Ascending aorta (tissue), 2 donors: Measurements from ENCODE around the gene CHADL. TPM values are rescaled to one million over a fixed set of nuclear protein-coding genes. Genes with fewer than 3 reads are reported as not detected.

ENCODE experiments used
- DNase-seq, 2 donors: peaks; one replicate each; pipeline ENCODE4 v3.0.0-alpha.2; 2019; ENCODE audit warnings: low spot score in 2 of 2
- H3K27ac ChIP-seq, 2 donors: fragments of 200-600 bp; sonication (generic); one replicate each; pipeline ENCODE4 v1.5.1; 2016 to 2017; ENCODE audit warnings: mild to moderate bottlenecking in 1 of 2
- H3K27me3 ChIP-seq: fragments of 200-600 bp; sonication (generic); one replicate; pipeline ENCODE4 v1.5.1; 2017
- H3K36me3 ChIP-seq, 2 donors: fragments of 200-600 bp; sonication (generic); one replicate each; pipeline ENCODE4 v1.5.1; 2016
- H3K4me1 ChIP-seq, 2 donors: fragments of 200-600 bp; sonication (generic); one replicate each; pipeline ENCODE4 v1.5.1; 2016 to 2017; ENCODE audit warnings: mild to moderate bottlenecking in 1 of 2
- H3K4me3 ChIP-seq, 2 donors: fragments of 200-600 bp; sonication (generic); one replicate each; pipeline ENCODE4 v1.5.1; 2016 to 2017; ENCODE audit warnings: mild to moderate bottlenecking in 1 of 2
- H3K9me3 ChIP-seq, 2 donors: fragments of 200-600 bp; sonication (generic); one replicate each; pipeline ENCODE4 v1.5.1; 2016
- CTCF ChIP-seq, 3 experiments: fragments of 200-600 bp in 2 of 3; fragments of 450-650 bp in 1 of 3; sonication (generic) in 2 of 3; IDR thresholded peaks; one replicate each; pipeline ENCODE4 v1.5.1; 2016 to 2019; ENCODE audit warnings: antibody characterized with exemption in 3 of 3, mild to moderate bottlenecking in 1 of 3, moderate library complexity in 1 of 3
- intact Hi-C: fragments of 100-400 bp; cut with DNase I; formaldehyde crosslinking; loops from one replicate; pipeline ENCODE4 v1.15.1; 2023
- total RNA-seq: library from RNA; depleted of rRNA; stranded (reverse); fragments of >200 nt; gene quantifications from one replicate; pipeline ENCODE4 v1.1.0, GENCODE V29; 2016

The CHADL gene
- total RNA-seq, 1 donor from 2014 or later, result not detected

DNA sequence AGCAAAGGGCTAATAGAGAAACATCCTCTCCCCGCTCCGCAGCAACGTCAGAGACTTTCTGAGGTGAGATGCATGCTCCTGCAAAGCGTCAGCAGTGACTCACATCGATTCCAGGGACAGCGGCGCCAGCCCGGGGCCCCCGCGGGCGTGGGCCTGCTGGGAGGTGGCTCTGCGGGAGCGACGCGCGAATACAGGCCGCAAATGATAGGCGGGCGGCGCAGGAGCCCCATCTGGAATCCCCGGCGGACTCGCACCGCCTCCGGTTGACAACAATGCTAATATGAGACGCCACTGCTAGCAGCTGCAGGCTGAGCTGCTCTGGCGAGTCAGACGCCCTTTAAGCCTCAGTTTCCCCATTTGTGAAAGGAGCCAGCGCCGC lies 44.7 kb upstream of the CHADL start:
- H3K27me3 ChIP-seq, result no peaks in the 10 kb centered on the region
- peaks cover 3 to 24% of the 10 kb centered on the region in 2 donors for H3K4me1 ChIP-seq
- H3K36me3 ChIP-seq, result peaks cover 4 to 8% of the 10 kb centered on the region in 2 donors
- peak overlapping the region; percentile 77 to 78 for H3K27ac ChIP-seq
- TF ChIP-seq CTCF (IDR thresholded peaks at IDR 0.05), result no peak
- peak; percentile 22 to 79 for DNase-seq
- peak overlapping the region; percentile 69 to 99 for H3K4me3 ChIP-seq
- no peaks in the 10 kb centered on the region for H3K9me3 ChIP-seq
- intact Hi-C loops, result loop anchor here (5.0 kb wide), 3 partner anchors 82 to 237 kb away; partner anchors contain the start of gene EP300

GRCh38 chr22:41284465-41284864 lies 43.7 kb upstream of the CHADL start:
- Histone ChIP-seq H3K4me3 (peak overlapping the region in 1 of 2 donors; percentile 99), H3K27ac (no peak overlapping the region), H3K27me3 (no peaks in the 10 kb centered on the region), H3K36me3 (peaks cover 10 to 15% of the 10 kb centered on the region in 2 donors), H3K4me1 (peaks cover 3 to 16% of the 10 kb centered on the region in 2 donors), H3K9me3 (no peaks in the 10 kb centered on the region)
- no peak for TF ChIP-seq CTCF (IDR thresholded peaks at IDR 0.05)
- intact Hi-C loops, result no loop called here
- no peak for DNase-seq

DNA sequence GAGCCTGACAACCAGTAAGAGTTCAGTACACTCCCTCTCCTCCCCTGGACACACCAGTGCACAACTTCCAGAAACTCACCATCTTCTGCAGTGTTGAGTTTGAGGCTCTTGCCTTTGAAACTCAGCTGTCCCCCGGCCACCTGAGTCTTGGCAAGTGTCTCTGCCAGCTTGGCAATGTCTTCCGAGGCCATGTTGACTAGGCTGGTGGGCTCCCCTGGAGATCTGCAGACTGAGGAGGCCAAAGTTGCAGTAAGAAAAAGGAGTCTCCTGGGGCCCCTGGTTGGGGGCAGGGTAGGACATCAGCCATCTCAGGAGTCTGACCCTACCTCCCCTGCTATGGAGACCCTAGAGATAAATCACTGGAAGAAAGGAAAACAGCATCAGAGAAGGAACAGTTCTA lies 40.1 kb upstream of the CHADL start:
- Histone ChIP-seq H3K27ac (no peak overlapping the region), H3K4me1 (peaks cover 3 to 8% of the 10 kb centered on the region in 2 donors), H3K9me3 (no peaks in the 10 kb centered on the region), H3K27me3 (no peaks in the 10 kb centered on the region), H3K4me3 (no peak overlapping the region), H3K36me3 (peaks cover 25 to 36% of the 10 kb centered on the region in 2 donors)
- intact Hi-C loops, result no loop called here
- no peak for TF ChIP-seq CTCF (IDR thresholded peaks at IDR 0.05)
- no peak for DNase-seq

DNA sequence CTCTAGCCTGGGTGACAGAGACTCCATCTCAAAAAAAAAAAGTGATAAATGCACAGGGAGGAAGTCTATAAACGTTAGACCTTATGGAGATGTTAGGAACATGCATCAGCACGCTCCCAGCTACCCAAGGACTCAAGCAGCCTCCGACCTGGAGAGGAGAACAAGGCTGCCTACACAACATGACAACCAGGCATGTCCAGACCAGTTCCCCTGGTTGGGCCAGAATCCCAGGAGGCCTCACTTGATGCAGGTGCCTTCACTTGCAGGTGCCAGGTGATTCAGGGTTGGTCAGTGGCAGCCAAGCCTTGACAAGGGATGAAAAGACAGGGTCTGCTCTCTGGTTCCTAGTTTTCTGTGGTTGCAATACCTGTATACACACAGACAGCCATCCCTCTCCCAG lies 39.3 kb upstream of the CHADL start:
- H3K36me3 ChIP-seq, result peaks cover 28 to 44% of the 10 kb centered on the region in 2 donors

DNA sequence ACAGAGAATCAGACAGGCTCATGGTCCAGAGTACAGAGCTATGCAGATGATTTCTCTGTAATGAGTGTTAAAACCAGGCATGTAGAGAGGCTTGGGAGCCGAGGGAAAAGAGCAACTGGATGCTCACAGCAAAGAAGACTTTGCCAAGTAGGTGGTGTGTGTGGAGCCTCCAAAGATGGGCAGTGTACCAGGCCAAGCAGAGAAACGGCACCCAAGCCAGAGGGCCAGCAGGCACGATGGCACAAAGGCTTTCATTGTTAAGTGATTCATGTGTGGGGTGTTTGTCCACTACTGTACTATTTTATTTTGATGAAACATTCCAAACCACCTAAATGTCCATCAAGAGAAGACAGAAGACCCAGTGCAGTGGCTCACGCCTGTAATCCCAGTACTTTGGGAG lies 34.1 kb upstream of the CHADL start:
- Histone ChIP-seq H3K4me1 (no peaks in the 10 kb centered on the region), H3K27ac (no peak overlapping the region), H3K36me3 (peaks cover 48 to 75% of the 10 kb centered on the region in 2 donors), H3K27me3 (no peaks in the 10 kb centered on the region), H3K4me3 (no peak overlapping the region), H3K9me3 (no peaks in the 10 kb centered on the region)
- intact Hi-C loops, result no loop called here
- no peak for TF ChIP-seq CTCF (IDR thresholded peaks at IDR 0.05)
- DNase-seq, result no peak

More for the DNA sequence above, 39.3 kb upstream of the CHADL start:
- TF ChIP-seq CTCF (IDR thresholded peaks at IDR 0.05), result no peak
- no peaks in the 10 kb centered on the region for H3K27me3 ChIP-seq
- H3K9me3 ChIP-seq, result no peaks in the 10 kb centered on the region
- H3K27ac ChIP-seq, result no peak overlapping the region
- DNase-seq, result no peak
- no peak overlapping the region for H3K4me3 ChIP-seq
- intact Hi-C loops, result no loop called here
- peaks cover 0 to 5% of the 10 kb centered on the region in 2 donors for H3K4me1 ChIP-seq

DNA sequence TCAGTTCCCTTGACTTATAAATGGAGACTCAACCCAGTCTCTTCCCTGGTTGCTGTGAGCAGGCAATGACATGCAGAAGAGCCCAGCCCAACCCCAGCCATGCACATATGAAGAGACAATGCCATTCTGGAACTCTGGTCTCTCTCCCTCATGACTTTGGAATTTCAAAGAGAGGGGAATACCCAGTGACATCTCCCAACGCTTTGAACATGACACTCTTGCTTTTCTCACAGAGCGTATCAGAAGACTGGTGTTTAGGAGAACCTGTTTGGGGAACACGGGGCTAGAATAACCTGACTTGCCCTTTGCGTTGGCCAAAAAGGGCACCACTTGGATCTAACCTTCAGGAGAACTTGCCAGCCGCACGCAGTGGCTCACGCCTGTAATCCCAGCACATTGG lies 32.4 kb upstream of the CHADL start:
- TF ChIP-seq CTCF (IDR thresholded peaks at IDR 0.05), result no peak
- DNase-seq, result no peak
- no peak overlapping the region for H3K27ac ChIP-seq
- peaks cover 60 to 78% of the 10 kb centered on the region in 2 donors for H3K36me3 ChIP-seq
- H3K4me3 ChIP-seq, result no peak overlapping the region
- intact Hi-C loops, result no loop called here
- no peaks in the 10 kb centered on the region for H3K4me1 ChIP-seq
- H3K9me3 ChIP-seq, result no peaks in the 10 kb centered on the region
- no peaks in the 10 kb centered on the region for H3K27me3 ChIP-seq
